K562 (cell line): ENCODE measurements around the gene PGS1. TPM values are rescaled to one million over a fixed set of nuclear protein-coding genes. Genes with fewer than 3 reads are reported as not detected.

ENCODE experiments used
- ATAC-seq: fragments of 200-7000 bp; cut with Tn5 transposase; 3 replicates; pipeline ENCODE4 v1.9.1; 2020; ENCODE audit warnings: moderate library complexity
- BruUV-seq: library from RNA; stranded (reverse); fragments of 400-500 nt; replicated peaks from 2 replicates; lab custom pipeline; 2021; lab: Mats Ljungman, UMichigan
- CTCF ChIA-PET: fragments of 300-600 bp; formaldehyde crosslinking; extraction: SDS; loops from one replicate; lab custom pipeline; 2021; ENCODE audit warnings: low intra/inter-chr PET ratio; lab: Yijun Ruan, JAX
- POLR2A ChIA-PET: fragments of 300-600, 350-650 bp; sonication (Branson Sonifier 250); formaldehyde crosslinking; extraction: SDS; loops from one replicate; lab custom pipeline; 2021; ENCODE audit warnings: antibody characterized with exemption, inconsistent platforms; lab: Yijun Ruan, JAX
- DNase-seq, 4 experiments: peaks; one replicate each; pipeline versions ENCODE4 v3.0.0 to v3.0.0-alpha.2; 2011 to 2018; ENCODE audit warnings: low spot score in 3 of 4, mixed read lengths in 3 of 4; ENCODE audit errors: extremely low read depth in 1 of 4
- FAIRE-seq: peaks from 2 replicates; lab custom pipeline; 2011; peaks lifted over from hg19 to GRCh38; lab: Jason Lieb, UNC
- H2AFZ ChIP-seq: 2 replicates; pipeline ENCODE4 v1.6.0; 2011; ENCODE audit warnings: low read depth, low read length, control low read depth, inconsistent platforms
- H3K27ac ChIP-seq: fragments of 200-600 bp; 3 replicates; pipeline ENCODE4 v1.8.0; 2011; ENCODE audit warnings: low read depth, mild to moderate bottlenecking, control low read depth, inconsistent platforms, low read length, moderate library complexity, mixed read lengths; ENCODE audit errors: extremely low read depth
- H3K27me3 ChIP-seq, 2 experiments: fragments of 300-600 bp in 1 of 2; 2 replicates in 1 of 2; 3 replicates in 1 of 2; pipeline versions ENCODE4 v1.6.0 to v1.8.0; 2011; ENCODE audit warnings: inconsistent platforms in 2 of 2, low read length in 2 of 2, mild to moderate bottlenecking in 1 of 2, mixed read lengths in 1 of 2, moderate library complexity in 1 of 2; ENCODE audit not compliant: control insufficient read depth in 2 of 2, insufficient read depth in 2 of 2
- H3K36me3 ChIP-seq: fragments of 300-600 bp; 3 replicates; pipeline ENCODE4 v1.8.0; 2011; ENCODE audit warnings: mild to moderate bottlenecking, low read length, inconsistent platforms; ENCODE audit not compliant: control insufficient read depth, insufficient read depth
- H3K4me1 ChIP-seq, 2 experiments: fragments of 200-600 bp in 1 of 2; replicated peaks in 1 of 2; 2 replicates in 1 of 2; 3 replicates in 1 of 2; pipeline versions ENCODE4 v1.5.1 to v1.8.0; 2011; ENCODE audit warnings: inconsistent platforms in 2 of 2, low read length in 2 of 2, mild to moderate bottlenecking in 1 of 2, mixed read lengths in 1 of 2, moderate library complexity in 1 of 2; ENCODE audit not compliant: control insufficient read depth in 2 of 2, insufficient read depth in 2 of 2
- H3K4me2 ChIP-seq: 2 replicates; pipeline ENCODE4 v1.6.1; 2011; ENCODE audit warnings: low read length, control low read depth, inconsistent platforms, mixed read lengths; ENCODE audit not compliant: insufficient read depth
- H3K4me3 ChIP-seq: fragments of 200-600 bp; sonication (generic), shearing (Covaris generic); 2 replicates; pipeline ENCODE4 v1.5.1; 2016; ENCODE audit warnings: control low read depth, inconsistent platforms
- H3K79me2 ChIP-seq: fragments of 200-600 bp; 3 replicates; pipeline ENCODE4 v1.8.0; 2011; ENCODE audit warnings: low read length, inconsistent platforms; ENCODE audit not compliant: control insufficient read depth, insufficient read depth
- H3K9ac ChIP-seq, 2 experiments: 2 replicates each; pipeline versions ENCODE4 v1.6.0 to v1.6.1; 2011; ENCODE audit warnings: low read depth in 2 of 2, low read length in 2 of 2, control low read depth in 1 of 2, inconsistent platforms in 1 of 2, mild to moderate bottlenecking in 1 of 2, mixed read lengths in 1 of 2; ENCODE audit not compliant: insufficient read depth in 1 of 2
- H3K9me1 ChIP-seq: one replicate; pipeline ENCODE4 v1.6.0; 2011; ENCODE audit warnings: inconsistent platforms, mild to moderate bottlenecking, low read length, moderate library complexity; ENCODE audit not compliant: control insufficient read depth, insufficient read depth
- H3K9me3 ChIP-seq: replicated peaks from 2 replicates; pipeline ENCODE4 v1.5.1; 2011; ENCODE audit warnings: low read depth, low read length, inconsistent platforms; ENCODE audit not compliant: control insufficient read depth, insufficient read depth
- H4K20me1 ChIP-seq: replicated peaks from 2 replicates; pipeline ENCODE4 v1.6.1; 2011; ENCODE audit warnings: low read length, inconsistent platforms, mixed read lengths; ENCODE audit not compliant: control insufficient read depth, insufficient read depth
- ZBTB11 ChIP-seq, 3 experiments: fragments of 200-800 bp in 1 of 3; fragments of 250-450 bp in 1 of 3; fragments of 450-650 bp in 1 of 3; sonication (Bioruptor Pico) in 1 of 3; sonication (Bioruptor generic) in 1 of 3; formaldehyde crosslinking in 1 of 3; IDR thresholded peaks; 2 replicates each; pipeline versions ENCODE4 v1.6.1 to v1.8.0; 2016 to 2022; ENCODE audit warnings: mild to moderate bottlenecking in 2 of 3, missing genetic modification characterization in 2 of 3, missing compliant biosample characterization in 1 of 3, moderate library complexity in 1 of 3
- WGBS: fragments of 100-300 bp; shearing (Covaris generic); methylation state at CpG from one replicate; pipeline ENCODE4 v1.1.6; 2016; ENCODE audit warnings: low coverage, mixed read lengths; ENCODE audit not compliant: insufficient coverage; ENCODE audit errors: missing lambda C conversion rate; 5-methylcytosine and 5-hydroxymethylcytosine counted together
- in situ Hi-C: fragments of 300-500 bp; cut with MboI; formaldehyde crosslinking; loops from 4 replicates; pipeline ENCODE4 v1.15.0; 2018; ENCODE audit warnings: inconsistent platforms, mixed read lengths
- intact Hi-C: fragments of 100-400 bp; cut with micrococcal nuclease; formaldehyde crosslinking; loops from 2 replicates; pipeline ENCODE4 v1.14.2; 2022
- polyA plus RNA-seq, 8 experiments: library from polyadenylated mRNA; depleted of rRNA in 4 of 8; stranded (reverse) in 5 of 8; unstranded in 3 of 8; fragments of >200 nt; fragmentation: Nextera tagmentation in 2 of 8; fragmentation: Illumina TruSeq in 1 of 8; extraction: Ambion mirVana in 2 of 8; extraction: Trizol in 1 of 8; gene quantifications; 2 replicates each; pipeline versions ENCODE4 v1.2.1 to v1.2.3, GENCODE V29; 2011 to 2014; ENCODE audit warnings: inconsistent platforms in 1 of 8, missing spikeins in 1 of 8
- total RNA-seq, 7 experiments: library from RNA; depleted of rRNA in 6 of 7; stranded (reverse); fragments of >200 nt in 6 of 7; fragmentation: Illumina TruSeq in 2 of 7; extraction: Trizol in 2 of 7; gene quantifications; 2 replicates each; pipeline versions ENCODE4 v1.2.1 to v1.2.3, GENCODE V29; 2011 to 2021; ENCODE audit warnings: low replicate concordance in 1 of 7

Gene PGS1
- total and polyA plus RNA-seq, 9 of the 15 experiments (the other 6 are each of a cell fraction or from before 2014, with no cell fraction given): 1.3 to 39.4 (median 22.3) TPM

GRCh38 chr17:78391051-78391431, 12.6 kb downstream of the PGS1 start:
- H3K9me1 ChIP-seq: no peaks in the 10 kb centered on the region
- ChIA-PET POLR2A (interaction anchor here (0.7 to 0.9 kb wide), 2 partner anchors 8 to 131 kb away, joined by 3 read pairs; no protein-coding TSS in a partner anchor), CTCF (no interaction called here)
- H4K20me1 ChIP-seq: peaks cover 13% of the 10 kb centered on the region
- no peak overlapping the region for H3K27ac ChIP-seq
- H3K9ac ChIP-seq: no peak overlapping the region
- BruUV-seq: no TSS peak
- no peak for ATAC-seq
- no peak for DNase-seq
- TF ChIP-seq ZBTB11 (CRISPR knock-in tag; IDR thresholded peaks at IDR 0.05): no peak
- peaks cover 6% of the 10 kb centered on the region in 2 experiments; a peak in 3 of 5 replicates for H3K4me1 ChIP-seq
- H3K4me3 ChIP-seq: no peak overlapping the region
- no peaks in the 10 kb centered on the region for H3K9me3 ChIP-seq
- 88% methylated on average over 10 of the region's 11 CpGs for WGBS
- no peaks in the 10 kb centered on the region for H3K27me3 ChIP-seq
- H2AFZ ChIP-seq: no peak overlapping the region
- FAIRE-seq: no peak
- no peak overlapping the region for H3K4me2 ChIP-seq
- in situ Hi-C loops (no loop called here), intact Hi-C loops (no loop called here)
- peaks cover 64% of the 10 kb centered on the region for H3K79me2 ChIP-seq
- peaks cover 52% of the 10 kb centered on the region; the same call in 2 of the 3 replicates for H3K36me3 ChIP-seq
